GM12873 (cell line): ENCODE measurements around the gene HNRNPM.

Experiments
- TF ChIP-seq, protein P1 (sequence below): IDR thresholded peaks from 2 replicates; pipeline ENCODE4 v1.5.1; 2012; ENCODE audit warnings: low read depth, mild to moderate bottlenecking, moderate library complexity, low read length, control low read depth; ENCODE audit not compliant: insufficient read depth; ENCODE audit errors: missing control alignments

The HNRNPM gene

GRCh38 chr19:8463365-8463764 is 18.6 kb downstream of the HNRNPM start:
- TF ChIP-seq, protein P1, sequence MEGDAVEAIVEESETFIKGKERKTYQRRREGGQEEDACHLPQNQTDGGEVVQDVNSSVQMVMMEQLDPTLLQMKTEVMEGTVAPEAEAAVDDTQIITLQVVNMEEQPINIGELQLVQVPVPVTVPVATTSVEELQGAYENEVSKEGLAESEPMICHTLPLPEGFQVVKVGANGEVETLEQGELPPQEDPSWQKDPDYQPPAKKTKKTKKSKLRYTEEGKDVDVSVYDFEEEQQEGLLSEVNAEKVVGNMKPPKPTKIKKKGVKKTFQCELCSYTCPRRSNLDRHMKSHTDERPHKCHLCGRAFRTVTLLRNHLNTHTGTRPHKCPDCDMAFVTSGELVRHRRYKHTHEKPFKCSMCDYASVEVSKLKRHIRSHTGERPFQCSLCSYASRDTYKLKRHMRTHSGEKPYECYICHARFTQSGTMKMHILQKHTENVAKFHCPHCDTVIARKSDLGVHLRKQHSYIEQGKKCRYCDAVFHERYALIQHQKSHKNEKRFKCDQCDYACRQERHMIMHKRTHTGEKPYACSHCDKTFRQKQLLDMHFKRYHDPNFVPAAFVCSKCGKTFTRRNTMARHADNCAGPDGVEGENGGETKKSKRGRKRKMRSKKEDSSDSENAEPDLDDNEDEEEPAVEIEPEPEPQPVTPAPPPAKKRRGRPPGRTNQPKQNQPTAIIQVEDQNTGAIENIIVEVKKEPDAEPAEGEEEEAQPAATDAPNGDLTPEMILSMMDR: no peak

DNA sequence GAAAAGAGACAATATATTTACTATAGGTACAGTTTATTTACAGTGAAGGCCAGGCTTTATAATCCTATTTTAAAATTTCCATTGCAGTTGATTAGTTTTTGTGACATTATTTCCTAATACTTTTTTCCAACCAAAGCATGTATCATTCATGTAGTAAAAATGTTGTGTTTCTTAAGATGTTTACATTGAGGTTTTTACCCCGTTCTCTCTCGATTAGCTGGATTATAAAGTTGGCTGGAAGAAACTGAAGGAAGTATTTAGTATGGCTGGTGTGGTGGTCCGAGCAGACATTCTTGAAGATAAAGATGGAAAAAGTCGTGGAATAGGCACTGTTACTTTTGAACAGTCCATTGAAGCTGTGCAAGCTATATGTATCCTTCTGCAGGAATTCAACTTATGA is 21.2 kb downstream of the HNRNPM start:
- TF ChIP-seq, protein P1: no peak

GRCh38 chr19:8468124-8468523 is 23.3 kb downstream of the HNRNPM start:
- TF ChIP-seq, protein P1: no peak

- TF ChIP-seq, protein P1: no peak
These were observed 24.1 kb downstream of the HNRNPM start for GRCh38 chr19:8468761-8469373.

DNA sequence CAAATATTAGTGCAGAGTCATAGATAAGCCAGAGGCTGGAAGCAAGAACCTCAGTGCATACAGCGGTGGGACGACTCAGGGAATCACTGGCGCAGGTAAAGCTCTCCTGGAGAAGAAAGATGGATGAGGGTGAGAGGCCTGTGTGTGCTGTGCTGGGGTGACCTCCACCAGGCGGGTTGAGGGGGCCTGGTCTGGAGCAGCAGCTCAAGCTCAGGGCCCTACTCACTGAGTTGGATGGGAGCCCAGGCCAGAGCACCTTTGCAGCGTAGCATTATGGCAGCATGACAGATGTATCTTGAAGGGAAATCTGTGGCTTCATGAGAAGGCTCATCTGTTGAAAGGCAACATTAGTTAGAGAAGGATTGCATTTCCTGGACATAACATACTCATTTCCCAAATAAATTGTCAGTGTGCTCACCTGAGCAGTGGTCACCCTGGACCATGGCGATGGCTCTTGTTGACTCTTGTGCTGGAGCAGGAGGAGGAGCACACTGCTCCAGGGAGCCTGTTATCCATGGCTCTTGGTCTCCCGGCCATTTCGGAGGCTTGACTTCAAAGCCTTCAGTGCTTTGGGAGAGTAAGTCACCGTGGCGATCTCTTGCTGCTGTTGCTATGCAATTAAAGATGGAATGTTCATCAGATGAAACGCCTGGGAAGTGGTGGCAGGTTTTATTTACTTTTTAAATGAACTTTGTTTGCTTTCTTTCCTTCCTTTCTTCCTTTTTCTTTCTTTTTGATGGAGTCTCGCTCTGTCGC is 25.0 kb downstream of the HNRNPM start:
- TF ChIP-seq, protein P1: no peak

DNA sequence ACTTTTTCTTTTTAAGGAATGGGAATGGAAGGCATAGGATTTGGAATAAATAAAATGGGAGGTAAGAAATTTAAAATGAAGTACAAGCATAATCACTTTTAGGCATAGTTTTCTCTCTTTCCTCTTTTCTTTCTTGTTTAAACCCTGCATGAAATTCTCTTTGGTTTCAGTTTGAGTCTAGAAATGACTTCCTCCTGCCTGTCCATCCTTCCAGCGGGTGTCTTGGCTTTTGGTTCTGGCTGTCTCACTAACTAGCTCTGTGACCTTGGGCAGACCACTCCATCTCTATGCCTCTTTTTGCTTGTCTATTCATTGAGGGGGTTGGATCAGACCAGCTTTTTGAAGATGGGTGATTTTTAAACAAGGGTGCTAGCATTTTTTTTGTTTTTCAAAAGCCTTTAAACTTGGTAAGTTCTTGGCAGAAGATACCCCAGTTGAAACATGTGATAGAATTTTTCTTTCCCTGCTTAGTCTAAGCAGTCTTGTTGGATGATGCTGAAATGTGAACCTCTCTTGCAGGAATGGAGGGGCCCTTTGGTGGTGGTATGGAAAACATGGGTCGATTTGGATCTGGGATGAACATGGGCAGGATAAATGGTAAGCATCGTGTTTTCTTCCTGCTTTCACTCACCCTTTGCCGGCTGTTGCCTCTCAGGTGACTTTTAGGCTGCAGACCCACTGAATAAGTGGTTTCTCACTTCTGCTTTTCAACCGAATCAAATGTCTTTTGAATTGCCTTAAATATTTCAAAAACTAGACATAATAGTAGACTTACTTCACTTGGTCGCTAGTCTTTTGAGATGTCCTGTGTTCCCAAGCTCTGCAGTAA is 29.1 kb downstream of the HNRNPM start:
- TF ChIP-seq, protein P1: no peak

DNA sequence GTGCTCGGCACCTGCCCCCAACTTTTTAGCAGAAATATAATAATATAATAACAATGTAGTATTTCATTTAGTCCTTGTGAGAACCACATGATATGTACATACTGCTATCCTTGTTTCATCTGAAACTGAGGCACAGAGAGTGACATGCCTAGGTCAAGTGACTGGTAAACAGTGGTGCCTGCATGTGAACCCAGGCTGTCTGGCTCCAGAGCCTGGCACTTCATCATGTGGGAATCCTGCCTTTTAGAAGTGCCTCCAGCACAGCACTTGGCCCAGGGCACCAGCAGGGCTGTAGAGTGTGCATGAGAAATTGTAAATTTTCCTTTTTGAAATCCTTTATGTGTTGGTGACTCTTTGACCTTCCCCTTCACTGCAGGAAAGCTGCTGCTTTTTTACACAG is 30.2 kb downstream of the HNRNPM start:
- TF ChIP-seq, protein P1: no peak
